Amygdala (tissue), 56 donors: ENCODE data around the gene WDR33.

Experiments used
- DNase-seq, 56 donors: peaks; one replicate each; lab custom pipeline; 2025; lab: John Stamatoyannopoulos, UW

Gene WDR33

GRCh38 chr2:127722807-127723206 is 88.2 kb downstream of the WDR33 start:
- no peak for DNase-seq

DNA sequence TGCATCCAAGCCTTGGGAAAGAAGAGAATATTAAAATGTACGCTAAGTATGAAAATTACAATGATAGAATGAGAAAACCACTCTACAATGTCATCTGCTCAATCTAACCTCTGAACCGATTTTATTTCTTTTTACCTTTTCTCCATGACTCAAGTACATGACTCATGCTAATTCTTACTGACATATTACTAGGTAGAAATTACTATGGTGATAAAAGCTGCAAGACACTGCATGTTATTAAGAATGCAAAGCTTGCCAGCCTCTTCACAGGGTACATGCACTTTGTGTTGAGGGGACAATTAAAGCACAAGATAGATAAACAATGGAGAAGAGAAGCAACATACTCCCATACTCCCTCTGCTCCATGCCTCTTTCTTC is 89.0 kb downstream of the WDR33 start:
- DNase-seq, result no peak

DNA sequence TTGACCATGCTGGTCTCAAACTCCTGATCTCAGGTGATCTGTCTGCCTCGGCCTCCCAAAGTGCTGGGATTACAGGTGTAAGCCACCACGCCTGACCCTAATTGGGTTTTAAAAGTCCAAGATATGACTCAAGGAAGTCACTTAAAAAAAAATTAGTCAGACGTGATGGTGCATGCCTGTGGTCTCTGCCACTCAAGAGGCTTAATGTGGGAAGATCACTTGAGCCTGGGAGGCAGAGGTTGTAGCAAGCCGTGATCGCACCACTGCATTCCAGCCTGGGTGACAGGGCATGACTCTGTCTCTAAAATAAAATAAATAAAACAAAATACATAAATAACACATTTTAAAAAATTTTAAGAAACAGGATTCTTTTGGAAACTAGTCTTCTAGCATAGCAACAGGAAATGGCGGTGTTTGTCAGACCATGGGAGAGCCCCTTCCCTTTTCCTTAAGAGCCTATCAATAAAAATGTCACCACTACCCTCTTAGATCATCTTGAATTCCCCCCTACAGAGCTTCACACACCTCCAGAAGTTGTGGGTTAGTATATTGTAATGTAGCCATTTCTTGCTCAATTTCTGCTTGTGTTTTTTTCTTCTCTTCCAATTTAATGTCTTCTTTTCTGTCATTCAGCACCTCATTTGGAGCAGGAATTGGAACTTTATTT is 89.5 kb downstream of the WDR33 start:
- no peak for DNase-seq

DNA sequence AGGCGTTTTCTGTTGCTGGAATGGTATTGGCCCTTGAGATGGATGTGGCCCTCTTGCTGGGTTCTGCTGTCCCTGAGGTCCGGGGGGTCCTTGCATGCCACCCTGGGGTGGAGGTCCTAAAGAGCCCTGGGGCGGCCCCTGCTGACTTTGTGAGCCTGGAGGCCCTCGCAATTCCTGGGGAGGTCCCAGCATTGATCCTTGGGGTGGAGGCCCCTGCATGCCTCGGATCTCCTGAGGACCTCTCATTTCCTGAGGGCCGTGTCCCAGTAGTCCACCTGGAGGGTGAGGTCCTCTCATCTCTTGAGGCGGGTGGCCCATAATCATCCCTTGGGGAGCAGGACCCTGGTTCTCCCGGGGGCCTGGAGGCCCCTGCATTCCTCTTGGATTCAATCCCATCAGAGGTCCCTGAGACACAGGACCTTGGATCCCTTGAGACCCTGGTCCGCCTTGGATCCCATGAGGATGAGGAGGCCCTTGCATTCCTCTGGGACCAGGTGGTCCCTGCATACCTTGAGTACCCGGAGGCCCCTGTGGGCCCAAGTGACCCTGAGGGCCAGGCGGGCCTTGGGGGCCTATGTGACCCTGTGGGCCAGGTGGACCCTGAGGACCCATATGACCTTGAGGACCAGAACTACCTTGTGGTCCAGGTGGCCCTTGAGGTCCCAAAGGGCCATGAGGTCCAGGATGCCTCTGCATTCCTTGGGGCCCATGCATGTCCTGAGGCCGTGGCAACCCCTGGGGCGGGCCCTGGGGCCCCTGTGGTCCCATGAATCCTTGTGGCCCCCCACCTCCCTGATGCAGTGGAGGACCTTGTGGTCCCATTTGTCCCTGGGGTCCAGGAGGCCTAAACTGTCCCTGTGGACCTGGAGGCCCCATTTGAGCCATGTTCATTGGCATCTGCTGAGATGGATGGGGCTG is 91.4 kb downstream of the WDR33 start:
- DNase-seq, result no peak

DNA sequence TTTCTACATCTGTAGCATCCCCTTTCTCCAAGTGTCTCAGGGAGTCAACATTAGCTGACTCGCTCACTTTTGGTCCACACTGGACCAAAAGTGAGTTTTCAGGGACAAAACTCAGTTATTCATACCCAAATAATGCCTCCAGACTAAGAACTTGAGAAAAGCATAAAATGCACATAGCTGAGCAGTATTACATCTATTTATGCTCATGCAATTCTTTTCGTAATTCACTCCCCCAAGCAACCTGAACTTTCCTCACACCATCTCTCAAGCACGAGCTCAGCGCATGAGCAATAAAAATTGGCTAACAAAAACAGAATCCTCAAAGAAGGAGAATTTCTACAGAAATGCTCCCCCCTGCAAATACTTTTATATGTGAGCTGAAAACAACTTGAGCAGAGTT is 92.7 kb downstream of the WDR33 start:
- no peak for DNase-seq

GRCh38 chr2:127715778-127716449 is 95.1 kb downstream of the WDR33 start:
- no peak for DNase-seq

- no peak for DNase-seq
Observed at GRCh38 chr2:127713562-127713961, 97.4 kb downstream of the WDR33 start.

DNA sequence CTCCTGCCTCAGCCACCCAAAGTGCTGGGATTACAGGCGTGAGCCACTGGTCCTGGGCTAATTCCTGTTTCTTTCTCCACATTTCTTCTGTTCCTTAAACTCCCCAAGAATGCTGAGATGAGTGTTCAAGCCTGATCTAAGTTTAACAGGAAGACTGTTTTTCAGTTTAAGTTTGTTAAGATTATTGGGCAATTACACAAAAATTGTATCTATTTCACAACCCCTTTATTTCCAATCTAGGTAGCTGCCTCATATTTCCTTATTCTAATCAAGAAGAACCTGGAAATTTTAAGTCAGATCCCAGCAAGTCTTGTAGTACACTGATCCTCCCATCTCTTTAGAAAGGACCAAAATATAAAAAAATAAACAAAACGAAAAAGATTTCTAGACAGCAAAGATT is 98.0 kb downstream of the WDR33 start:
- no peak for DNase-seq

DNA sequence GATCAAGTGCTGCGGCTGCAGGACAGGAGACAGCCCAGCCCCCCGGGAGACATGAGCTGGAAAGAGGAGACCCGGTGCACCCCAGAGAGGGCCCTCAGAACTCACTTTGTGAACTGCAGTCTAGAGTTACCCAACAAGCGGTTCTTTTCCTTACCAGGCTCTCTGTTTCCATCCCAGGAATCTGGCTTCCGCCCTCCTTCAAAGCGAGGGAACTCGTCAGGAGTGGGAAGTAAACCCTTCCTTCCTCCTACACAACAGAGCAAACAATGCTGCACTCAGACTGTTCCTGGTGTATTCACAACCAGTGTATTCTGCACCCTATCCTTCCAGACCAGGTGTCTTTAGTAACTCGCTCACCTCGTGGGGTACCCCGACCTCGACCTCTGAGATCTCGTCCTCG is 101.6 kb downstream of the WDR33 start:
- no peak for DNase-seq

GRCh38 chr2:127707890-127708648 is 102.9 kb downstream of the WDR33 start:
- peak in 20 of 56 donors; percentile 9 to 50 (median 16) for DNase-seq

- no peak for DNase-seq
Observed at GRCh38 chr2:127706215-127706990, 104.6 kb downstream of the WDR33 start.

- DNase-seq, result no peak
Observed at GRCh38 chr2:127705391-127706065, 105.4 kb downstream of the WDR33 start.

- DNase-seq, result no peak
Observed at GRCh38 chr2:127704641-127705390, 106.2 kb downstream of the WDR33 start.

GRCh38 chr2:127703282-127703681 is 107.7 kb downstream of the WDR33 start:
- DNase-seq, result no peak

GRCh38 chr2:127702395-127703009 is 108.5 kb downstream of the WDR33 start:
- no peak for DNase-seq

DNA sequence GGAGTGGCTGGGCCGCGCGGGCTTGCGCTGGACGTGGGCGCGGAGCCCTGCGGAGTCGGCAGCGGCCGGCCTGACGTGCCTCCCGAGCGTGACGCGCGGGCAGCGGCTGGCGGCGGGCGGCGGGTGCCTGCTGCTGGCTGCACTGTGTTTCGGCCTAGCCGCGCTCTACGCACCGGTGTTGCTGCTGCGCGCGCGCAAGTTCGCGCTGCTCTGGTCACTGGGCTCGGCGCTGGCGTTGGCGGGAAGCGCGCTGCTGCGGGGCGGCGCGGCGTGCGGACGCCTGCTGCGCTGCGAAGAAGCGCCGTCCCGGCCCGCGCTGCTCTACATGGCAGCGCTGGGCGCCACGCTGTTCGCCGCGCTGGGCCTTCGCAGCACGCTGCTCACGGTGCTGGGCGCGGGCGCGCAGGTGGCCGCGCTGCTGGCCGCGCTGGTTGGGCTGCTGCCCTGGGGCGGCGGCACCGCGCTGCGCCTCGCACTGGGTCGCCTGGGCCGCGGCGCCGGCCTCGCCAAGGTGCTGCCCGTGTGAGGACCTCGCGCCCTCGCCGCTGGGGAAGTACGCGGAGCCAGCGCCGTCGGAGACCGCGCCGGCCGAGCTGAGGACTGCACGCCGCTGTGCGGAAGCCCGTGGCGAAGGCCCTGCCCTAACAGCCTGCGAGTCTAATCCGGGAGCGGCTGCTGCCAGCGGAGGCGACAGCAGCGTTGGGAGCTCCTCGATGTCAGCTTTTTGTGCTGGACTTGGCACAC is 109.1 kb downstream of the WDR33 start:
- DNase-seq, result peak in 36 of 56 donors; percentile 24 to 85 (median 68)

DNA sequence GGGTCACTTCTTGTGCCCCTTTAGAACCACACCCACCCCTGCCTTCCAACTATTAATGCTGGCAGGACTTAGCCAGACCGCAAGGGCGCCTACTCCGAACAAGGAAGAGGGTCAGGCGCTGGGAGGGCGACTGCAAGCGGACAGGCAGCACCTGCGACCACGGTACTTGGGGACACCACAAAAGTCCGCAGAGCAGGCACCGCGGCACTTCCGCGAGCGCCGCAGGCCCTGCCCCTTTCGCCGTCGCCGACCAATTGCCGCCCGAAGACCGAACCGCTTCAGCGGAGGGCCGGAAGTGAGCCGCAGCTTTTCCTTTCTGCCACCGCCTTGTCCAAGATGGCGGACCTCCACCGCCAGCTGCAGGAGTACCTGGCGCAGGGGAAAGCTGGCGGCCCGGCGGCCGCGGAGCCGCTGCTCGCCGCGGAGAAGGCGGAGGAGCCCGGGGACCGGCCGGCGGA is 109.7 kb downstream of the WDR33 start, which contains the start of gene SFT2D3:
SFT2D3 (plus strand) TSS at position 305 of the 458 bp plus-strand sequence; CDS start at position 337, 32 bp downstream.
- peak; percentile 34 to 94 (median 85) for DNase-seq
